Parathyroid adenoma (tissue), 2 donors: ENCODE data around the gene GPC5.

Experiments
- H2AFZ ChIP-seq: fragments of 300-600 bp; sonication (generic); one replicate; pipeline ENCODE4 v1.7.0; 2017; ENCODE audit warnings: antibody characterized with exemption, mild to moderate bottlenecking
- H3K27ac ChIP-seq: fragments of 300-600 bp; sonication (generic); one replicate; pipeline ENCODE4 v1.7.0; 2017
- H3K27me3 ChIP-seq: fragments of 300-600 bp; sonication (generic); one replicate; pipeline ENCODE4 v1.7.0; 2017; ENCODE audit warnings: low read length; ENCODE audit not compliant: control insufficient read depth, insufficient read depth
- H3K36me3 ChIP-seq: fragments of 300-600 bp; sonication (generic); one replicate; pipeline ENCODE4 v1.7.0; 2017; ENCODE audit warnings: low read length; ENCODE audit not compliant: control insufficient read depth, insufficient read depth
- H3K4me1 ChIP-seq: fragments of 300-600 bp; sonication (generic); one replicate; pipeline ENCODE4 v1.7.0; 2017; ENCODE audit warnings: control low read depth
- H3K4me2 ChIP-seq: fragments of 300-600 bp; sonication (generic); one replicate; pipeline ENCODE4 v1.7.0; 2017; ENCODE audit warnings: low read length
- H3K4me3 ChIP-seq: fragments of 300-600 bp; sonication (generic); one replicate; pipeline ENCODE4 v1.7.0; 2017; ENCODE audit warnings: low read depth, low read length
- H3K79me2 ChIP-seq: fragments of 300-600 bp; sonication (generic); one replicate; pipeline ENCODE4 v1.7.0; 2017; ENCODE audit warnings: control low read depth
- H3K9ac ChIP-seq: fragments of 300-600 bp; sonication (generic); one replicate; pipeline ENCODE4 v1.7.0; 2017; ENCODE audit warnings: mild to moderate bottlenecking
- H3K9me3 ChIP-seq: fragments of 300-600 bp; sonication (generic); one replicate; pipeline ENCODE4 v1.7.0; 2017; ENCODE audit warnings: low read length; ENCODE audit not compliant: control insufficient read depth
- TF ChIP-seq, protein P1 (sequence below): fragments of 300-600 bp; sonication (generic); IDR thresholded peaks from one replicate; pipeline ENCODE4 v1.7.0; 2017; ENCODE audit warnings: antibody characterized with exemption, mild to moderate bottlenecking
- donor health status: primary hyperparathyroidism.

The GPC5 gene

DNA sequence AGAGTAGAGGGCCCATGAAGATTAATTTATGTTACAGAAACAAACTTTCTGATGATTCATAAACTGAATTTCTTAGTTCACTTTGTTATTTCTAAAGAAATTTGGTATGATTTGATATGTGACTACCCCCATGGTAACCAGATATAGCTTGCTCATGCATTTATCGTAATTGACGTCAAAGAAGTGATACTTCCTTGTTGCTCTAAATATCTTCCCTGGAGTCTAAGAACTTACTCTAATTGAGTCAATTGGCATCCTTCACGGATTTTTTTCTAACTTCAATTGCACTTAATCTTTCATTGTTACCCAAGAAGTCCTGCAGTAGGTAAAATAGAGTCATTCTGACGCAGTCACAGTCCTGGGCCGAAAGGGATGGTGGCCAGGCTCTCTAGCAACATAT, 240.9 kb downstream of the GPC5 start:
- no peak overlapping the region for H3K4me3 ChIP-seq
- H3K4me2 ChIP-seq, result no peak overlapping the region
- TF ChIP-seq, protein P1, sequence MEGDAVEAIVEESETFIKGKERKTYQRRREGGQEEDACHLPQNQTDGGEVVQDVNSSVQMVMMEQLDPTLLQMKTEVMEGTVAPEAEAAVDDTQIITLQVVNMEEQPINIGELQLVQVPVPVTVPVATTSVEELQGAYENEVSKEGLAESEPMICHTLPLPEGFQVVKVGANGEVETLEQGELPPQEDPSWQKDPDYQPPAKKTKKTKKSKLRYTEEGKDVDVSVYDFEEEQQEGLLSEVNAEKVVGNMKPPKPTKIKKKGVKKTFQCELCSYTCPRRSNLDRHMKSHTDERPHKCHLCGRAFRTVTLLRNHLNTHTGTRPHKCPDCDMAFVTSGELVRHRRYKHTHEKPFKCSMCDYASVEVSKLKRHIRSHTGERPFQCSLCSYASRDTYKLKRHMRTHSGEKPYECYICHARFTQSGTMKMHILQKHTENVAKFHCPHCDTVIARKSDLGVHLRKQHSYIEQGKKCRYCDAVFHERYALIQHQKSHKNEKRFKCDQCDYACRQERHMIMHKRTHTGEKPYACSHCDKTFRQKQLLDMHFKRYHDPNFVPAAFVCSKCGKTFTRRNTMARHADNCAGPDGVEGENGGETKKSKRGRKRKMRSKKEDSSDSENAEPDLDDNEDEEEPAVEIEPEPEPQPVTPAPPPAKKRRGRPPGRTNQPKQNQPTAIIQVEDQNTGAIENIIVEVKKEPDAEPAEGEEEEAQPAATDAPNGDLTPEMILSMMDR, result no peak
- H3K36me3 ChIP-seq, result no peaks in the 10 kb centered on the region
- no peaks in the 10 kb centered on the region for H3K4me1 ChIP-seq
- no peak overlapping the region for H3K27ac ChIP-seq
- no peak overlapping the region for H3K9ac ChIP-seq
- no peaks in the 10 kb centered on the region for H3K79me2 ChIP-seq
- no peak overlapping the region for H2AFZ ChIP-seq
- no peaks in the 10 kb centered on the region for H3K27me3 ChIP-seq
- H3K9me3 ChIP-seq, result no peaks in the 10 kb centered on the region

DNA sequence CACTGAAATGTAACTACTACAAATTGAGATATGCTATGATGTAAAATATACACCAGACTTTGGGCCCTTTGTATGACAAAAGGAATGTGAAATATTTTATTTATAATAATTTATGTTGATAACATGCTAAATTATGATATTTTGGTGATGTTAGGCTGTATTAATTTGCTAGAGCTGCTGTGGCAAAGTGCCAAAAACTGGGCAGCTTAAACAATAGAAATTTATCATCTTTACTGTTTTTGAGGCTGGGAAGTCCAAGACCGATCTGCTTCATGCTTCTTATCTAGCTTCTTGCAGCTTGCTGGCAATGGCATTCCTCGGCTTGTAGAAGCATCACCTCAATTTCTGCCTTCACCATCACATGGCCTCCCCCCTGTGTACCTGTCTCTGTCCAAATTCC, 245.0 kb downstream of the GPC5 start:
- no peak overlapping the region for H3K4me3 ChIP-seq

DNA sequence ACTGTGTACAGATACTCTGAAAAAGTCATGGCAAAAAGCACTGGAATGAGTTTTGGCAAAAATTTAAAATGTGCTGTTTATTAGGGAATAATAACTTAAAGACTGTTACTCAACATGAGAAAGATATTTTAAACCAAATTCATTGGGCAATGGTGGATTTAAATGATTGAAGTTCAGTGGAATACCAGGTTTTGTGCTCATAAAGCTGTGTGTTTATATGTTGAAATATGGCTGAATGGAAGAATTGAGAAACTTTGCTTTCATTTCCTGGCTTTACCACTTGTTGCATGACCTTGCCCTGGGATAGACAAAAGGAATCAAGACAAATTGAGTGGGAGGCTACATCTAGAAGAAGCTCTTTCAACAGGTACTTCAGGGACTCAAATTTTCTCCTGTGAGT, 246.4 kb downstream of the GPC5 start:
- no peaks in the 10 kb centered on the region for H3K79me2 ChIP-seq
- H3K27me3 ChIP-seq, result no peaks in the 10 kb centered on the region
- no peak overlapping the region for H3K9ac ChIP-seq
- no peak overlapping the region for H2AFZ ChIP-seq
- no peak overlapping the region for H3K4me2 ChIP-seq
- H3K36me3 ChIP-seq, result no peaks in the 10 kb centered on the region
- no peaks in the 10 kb centered on the region for H3K9me3 ChIP-seq
- no peaks in the 10 kb centered on the region for H3K4me1 ChIP-seq
- TF ChIP-seq, protein P1, result no peak
- no peak overlapping the region for H3K4me3 ChIP-seq
- no peak overlapping the region for H3K27ac ChIP-seq

More for the DNA sequence above, 245.0 kb downstream of the GPC5 start:
- no peaks in the 10 kb centered on the region for H3K4me1 ChIP-seq
- no peak overlapping the region for H2AFZ ChIP-seq
- H3K4me2 ChIP-seq, result no peak overlapping the region
- no peak overlapping the region for H3K9ac ChIP-seq
- TF ChIP-seq, protein P1, result no peak
- H3K79me2 ChIP-seq, result no peaks in the 10 kb centered on the region
- no peaks in the 10 kb centered on the region for H3K9me3 ChIP-seq
- H3K36me3 ChIP-seq, result no peaks in the 10 kb centered on the region
- no peak overlapping the region for H3K27ac ChIP-seq
- no peaks in the 10 kb centered on the region for H3K27me3 ChIP-seq

DNA sequence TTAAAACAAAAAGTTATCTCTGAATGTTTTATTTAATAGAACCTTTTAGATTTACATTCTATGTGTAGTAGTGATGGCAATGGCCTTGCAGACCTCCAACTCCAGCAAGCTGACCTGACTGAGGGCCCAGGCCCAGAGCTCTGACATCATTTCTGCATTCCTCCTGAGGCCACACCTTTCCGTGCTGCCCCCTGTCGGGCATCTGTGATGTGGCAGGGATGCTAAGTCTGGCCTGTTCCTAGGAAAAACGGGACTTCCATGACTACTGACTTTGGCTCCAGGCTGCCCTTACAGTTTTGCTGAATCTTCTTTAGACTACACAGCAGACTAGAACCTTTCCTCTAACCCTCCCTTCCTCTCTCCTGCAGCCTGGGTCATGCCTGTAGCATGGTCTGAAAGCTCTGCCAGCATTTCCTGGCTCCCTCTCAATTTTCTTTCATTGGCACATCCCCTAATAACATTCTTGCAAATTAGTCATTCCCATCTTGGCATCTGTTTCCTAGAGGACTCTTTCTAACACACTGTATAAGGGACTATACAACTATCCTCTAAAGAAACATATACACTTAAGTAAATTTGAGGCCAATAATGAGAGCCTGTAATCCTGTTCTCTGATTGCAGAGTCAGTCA, 249.1 kb downstream of the GPC5 start:
- Histone ChIP-seq H2AFZ (no peak overlapping the region), H3K9me3 (no peaks in the 10 kb centered on the region), H3K36me3 (no peaks in the 10 kb centered on the region), H3K4me1 (no peaks in the 10 kb centered on the region), H3K4me3 (no peak overlapping the region), H3K27me3 (no peaks in the 10 kb centered on the region), H3K79me2 (no peaks in the 10 kb centered on the region), H3K27ac (no peak overlapping the region), H3K9ac (no peak overlapping the region), H3K4me2 (no peak overlapping the region)
- TF ChIP-seq, protein P1, result no peak

DNA sequence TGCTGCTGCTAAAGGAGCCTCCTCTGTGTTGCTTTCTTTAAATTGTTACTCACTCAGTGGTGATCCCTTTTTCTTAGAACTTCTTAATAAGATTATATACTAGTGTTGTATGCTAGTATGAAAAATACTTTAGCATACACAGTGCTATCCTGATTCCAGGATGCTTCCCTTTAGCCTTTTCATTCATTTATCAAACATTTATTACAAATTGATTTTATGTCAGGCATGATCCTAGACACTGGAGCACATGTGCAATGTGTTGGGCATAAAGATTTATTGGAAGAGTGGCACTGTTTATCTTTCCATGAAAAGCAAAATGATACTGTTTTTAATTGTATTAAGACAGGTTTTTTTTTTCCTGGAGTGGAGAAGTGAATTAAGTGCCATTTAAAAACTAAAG, 249.6 kb downstream of the GPC5 start:
- Histone ChIP-seq H3K27ac (no peak overlapping the region), H3K79me2 (no peaks in the 10 kb centered on the region), H3K4me3 (no peak overlapping the region), H3K9ac (no peak overlapping the region), H3K27me3 (no peaks in the 10 kb centered on the region), H3K4me2 (no peak overlapping the region), H3K36me3 (no peaks in the 10 kb centered on the region), H2AFZ (no peak overlapping the region), H3K9me3 (no peaks in the 10 kb centered on the region), H3K4me1 (no peaks in the 10 kb centered on the region)
- TF ChIP-seq, protein P1, result no peak
